Measurements from ENCODE around the gene KRT222.

The KRT222 gene

GRCh38 chr17:40622509-40622928, 42.5 kb downstream of the KRT222 start (continued):
- TF ChIP-seq POU6F1 (CRISPR knock-in tag; IDR thresholded peaks at IDR 0.05; ENCODE audit: borderline replicate concordance, low read depth) = no peak
- no peak for TF ChIP-seq TCF4 (CRISPR knock-in tag; IDR thresholded peaks at IDR 0.05; ENCODE audit: borderline replicate concordance)
- TF ChIP-seq SNAI2 (CRISPR knock-in tag; IDR thresholded peaks at IDR 0.05) = no peak
- no peak for TF ChIP-seq ZFP3 (CRISPR knock-in tag; IDR thresholded peaks at IDR 0.05)
- TF ChIP-seq PPARA (CRISPR knock-in tag; IDR thresholded peaks at IDR 0.05; ENCODE audit: borderline replicate concordance) = no peak
- no peak for TF ChIP-seq ZNF70 (CRISPR knock-in tag; IDR thresholded peaks at IDR 0.05)
- no peak for TF ChIP-seq TOX (CRISPR knock-in tag; IDR thresholded peaks at IDR 0.05; ENCODE audit: borderline replicate concordance)
- no peak for TF ChIP-seq ZFP30 (CRISPR knock-in tag; IDR thresholded peaks at IDR 0.05)
- TF ChIP-seq ESRRG (CRISPR knock-in tag; IDR thresholded peaks at IDR 0.05) = no peak
- no peak for TF ChIP-seq ARNTL (CRISPR knock-in tag; IDR thresholded peaks at IDR 0.05; ENCODE audit: borderline replicate concordance, low read depth)
- no peak for TF ChIP-seq ZC3H10 (CRISPR knock-in tag; IDR thresholded peaks at IDR 0.05)
- TF ChIP-seq ZNF8 (CRISPR knock-in tag; IDR thresholded peaks at IDR 0.05) = no peak

- ATAC-seq = no peak
Measured at GRCh38 chr17:40621578-40621977, 43.4 kb downstream of the KRT222 start.

GRCh38 chr17:40621019-40621418, 44.0 kb downstream of the KRT222 start:
- no peak for ATAC-seq
- no peak for TF ChIP-seq POU6F1 (CRISPR knock-in tag; IDR thresholded peaks at IDR 0.05; ENCODE audit: borderline replicate concordance, low read depth)
- TF ChIP-seq PATZ1 (CRISPR knock-in tag; IDR thresholded peaks at IDR 0.05; ENCODE audit: borderline replicate concordance) = no peak
- no peak for TF ChIP-seq ZFP30 (CRISPR knock-in tag; IDR thresholded peaks at IDR 0.05)
- no peak for TF ChIP-seq ISL1 (CRISPR knock-in tag; IDR thresholded peaks at IDR 0.05)
- TF ChIP-seq TOX (CRISPR knock-in tag; IDR thresholded peaks at IDR 0.05; ENCODE audit: borderline replicate concordance) = no peak
- TF ChIP-seq PPARA (CRISPR knock-in tag; IDR thresholded peaks at IDR 0.05; ENCODE audit: borderline replicate concordance) = no peak
- TF ChIP-seq ESRRG (CRISPR knock-in tag; IDR thresholded peaks at IDR 0.05) = no peak
- TF ChIP-seq BACH2 (CRISPR knock-in tag; IDR thresholded peaks at IDR 0.05; ENCODE audit: borderline replicate concordance) = no peak
- no peak for TF ChIP-seq TSHZ2 (CRISPR knock-in tag; IDR thresholded peaks at IDR 0.05)
- no peak for TF ChIP-seq OSR1 (CRISPR knock-in tag; IDR thresholded peaks at IDR 0.05)
- TF ChIP-seq GLIS3 (CRISPR knock-in tag; IDR thresholded peaks at IDR 0.05) = no peak
- TF ChIP-seq CSRNP3 (CRISPR knock-in tag; IDR thresholded peaks at IDR 0.05) = no peak
- no peak for TF ChIP-seq ZNF70 (CRISPR knock-in tag; IDR thresholded peaks at IDR 0.05)
- no peak for TF ChIP-seq SNAI2 (CRISPR knock-in tag; IDR thresholded peaks at IDR 0.05)
- TF ChIP-seq ZFP3 (CRISPR knock-in tag; IDR thresholded peaks at IDR 0.05) = no peak
- no peak for TF ChIP-seq TCF4 (CRISPR knock-in tag; IDR thresholded peaks at IDR 0.05; ENCODE audit: borderline replicate concordance)
- no peak for TF ChIP-seq ZNF565 (CRISPR knock-in tag; conservative IDR thresholded peaks at IDR 0.05; ENCODE audit: low read depth)
- no peak for TF ChIP-seq ARNTL (CRISPR knock-in tag; IDR thresholded peaks at IDR 0.05; ENCODE audit: borderline replicate concordance, low read depth)
- no peak for TF ChIP-seq ZC3H10 (CRISPR knock-in tag; IDR thresholded peaks at IDR 0.05)
- no peak for TF ChIP-seq RARB (CRISPR knock-in tag; IDR thresholded peaks at IDR 0.05)

More at GRCh38 chr17:40621578-40621977, 43.4 kb downstream of the KRT222 start:
- TF ChIP-seq ISL1 (CRISPR knock-in tag; IDR thresholded peaks at IDR 0.05) (no peak), ZNF70 (CRISPR knock-in tag; IDR thresholded peaks at IDR 0.05) (no peak), ZNF8 (CRISPR knock-in tag; IDR thresholded peaks at IDR 0.05) (no peak), CREB5 (CRISPR knock-in tag; IDR thresholded peaks at IDR 0.05; ENCODE audit: low read depth) (no peak), CSDC2 (CRISPR knock-in tag; IDR thresholded peaks at IDR 0.05) (no peak), OSR1 (CRISPR knock-in tag; IDR thresholded peaks at IDR 0.05) (no peak), GLIS3 (CRISPR knock-in tag; IDR thresholded peaks at IDR 0.05) (no peak)
